T47D (cell line): ENCODE results near the gene SIRT7.

Source experiments
- DNase-seq, 2 experiments: peaks; one replicate each; pipeline versions ENCODE4 v3.0.0 to v3.0.0-alpha.2; 2011 to 2012; ENCODE audit warnings: low read depth in 1 of 2, low spot score in 1 of 2
- JUND ChIP-seq: IDR thresholded peaks from 2 replicates; pipeline ENCODE4 v1.6.1; 2012; ENCODE audit warnings: low read depth
- in situ Hi-C: cut with HindIII; loops from 2 replicates; pipeline ENCODE4 v1.10.0; 2016; ENCODE audit warnings: low sequenced_read_pairs, low pct_unique_long_range_greater_than_20kb

The SIRT7 gene

GRCh38 chr17:81951785-81952684, 34.1 kb upstream of the SIRT7 start:
- no peak for TF ChIP-seq JUND
- DNase-seq, result no peak
- in situ Hi-C loops, result no loop called here

DNA sequence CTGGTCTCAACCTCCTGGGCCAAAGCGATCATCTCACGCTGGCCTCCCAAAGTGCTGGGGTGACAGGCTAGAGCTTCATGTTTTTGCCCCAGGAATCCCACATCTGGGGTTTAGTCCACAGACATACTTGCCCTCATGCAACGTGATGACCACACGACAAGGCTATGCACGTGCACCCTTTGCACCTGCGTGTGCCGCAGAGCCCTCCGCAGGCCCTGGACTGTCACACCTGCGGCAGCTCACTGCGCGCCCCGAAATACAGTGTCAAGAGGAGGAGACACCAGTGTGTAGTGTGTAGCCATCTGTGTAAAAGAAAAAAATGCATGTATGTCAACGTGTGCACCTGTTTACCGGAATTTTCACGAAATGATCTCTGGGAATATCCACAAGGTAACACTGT, 32.5 kb upstream of the SIRT7 start:
- in situ Hi-C loops, result no loop called here
- DNase-seq, result no peak
- TF ChIP-seq JUND, result no peak

DNA sequence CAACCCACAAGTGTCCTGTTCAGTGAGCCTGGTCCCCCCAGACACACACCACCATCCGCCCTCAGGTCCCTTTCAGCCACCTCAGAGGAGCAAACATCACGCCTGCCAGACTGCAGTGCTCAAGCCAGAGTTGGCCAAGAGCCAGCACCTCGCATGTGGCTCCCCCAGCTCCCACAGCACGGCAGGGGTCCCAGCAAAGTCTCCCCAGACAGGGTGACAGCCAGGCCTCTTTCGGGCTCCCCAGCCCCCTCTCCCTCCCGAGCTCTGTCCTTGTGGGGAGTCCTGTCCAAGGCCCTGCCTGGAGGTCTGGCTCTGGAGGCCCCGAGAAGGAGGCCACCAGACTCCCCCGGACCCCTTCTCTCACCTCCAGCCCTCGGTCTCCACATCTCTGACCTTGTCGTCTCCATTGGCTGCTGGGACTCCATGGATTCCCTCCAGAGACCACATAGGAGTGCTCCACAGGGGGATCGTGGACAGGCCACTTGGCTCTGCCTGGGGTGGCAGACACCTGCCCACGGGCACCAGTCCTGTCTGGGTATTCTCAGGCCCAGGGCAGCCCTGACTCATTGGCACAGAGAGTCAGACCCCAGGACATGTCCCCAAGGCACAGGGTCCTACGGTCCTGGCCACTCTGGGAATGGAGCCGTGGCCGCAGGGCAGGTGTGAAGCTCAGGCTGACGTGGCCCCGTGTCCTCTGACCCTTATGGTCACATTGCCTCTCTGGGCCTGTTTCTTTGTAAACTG, 30.8 kb upstream of the SIRT7 start:
- in situ Hi-C loops, result no loop called here
- DNase-seq, result no peak
- TF ChIP-seq JUND, result no peak

- no peak for TF ChIP-seq JUND
- in situ Hi-C loops, result no loop called here
- DNase-seq, result no peak
Measured at GRCh38 chr17:81947189-81947588, 29.2 kb upstream of the SIRT7 start, which contains the start of gene MYADML2. TSS of gene MYADML2 (minus strand) at chr17:81947233. CDS start at chr17:81941741, 5,492 bp downstream.

DNA sequence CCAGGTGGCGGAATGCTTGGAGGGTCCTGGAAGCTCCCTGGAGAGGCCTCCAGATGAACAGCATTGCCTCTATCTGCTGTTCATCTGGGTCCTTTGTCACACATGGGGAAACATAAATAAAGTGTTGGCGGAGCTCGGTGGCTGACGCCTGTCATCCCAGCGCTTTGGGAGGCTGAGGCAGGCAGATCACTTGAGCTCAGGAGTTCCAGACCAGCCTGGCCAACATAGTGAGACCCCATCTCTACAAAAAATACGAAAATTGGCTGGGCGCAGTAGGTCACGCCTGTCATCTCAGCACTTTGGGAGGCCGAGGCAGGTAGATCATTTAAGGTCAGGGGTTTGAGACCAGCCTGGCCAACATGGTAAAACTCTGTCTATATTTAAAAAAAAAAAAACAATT, 26.9 kb upstream of the SIRT7 start:
- no peak for DNase-seq
- in situ Hi-C loops, result no loop called here
- TF ChIP-seq JUND, result no peak

DNA sequence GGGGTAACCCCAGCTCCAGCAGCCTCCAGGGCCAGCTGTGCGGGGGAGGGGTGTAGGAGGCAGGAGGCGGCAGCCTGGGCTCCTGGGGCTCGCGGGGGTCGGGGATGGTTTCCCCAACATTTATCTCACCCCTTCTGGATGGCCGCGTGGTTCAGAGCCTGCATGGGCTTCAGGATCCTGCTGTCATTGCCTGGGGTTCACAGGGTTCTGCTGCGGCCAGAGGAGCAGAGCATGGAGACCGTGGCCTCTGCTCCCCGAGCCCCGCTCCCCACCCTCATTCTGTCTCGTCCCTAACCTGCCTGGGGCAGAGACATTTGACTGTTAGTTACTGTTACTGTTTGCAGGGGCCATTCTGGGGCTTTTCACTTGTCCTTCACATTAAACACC, 24.2 kb upstream of the SIRT7 start:
- in situ Hi-C loops, result no loop called here
- TF ChIP-seq JUND, result no peak
- DNase-seq, result no peak

DNA sequence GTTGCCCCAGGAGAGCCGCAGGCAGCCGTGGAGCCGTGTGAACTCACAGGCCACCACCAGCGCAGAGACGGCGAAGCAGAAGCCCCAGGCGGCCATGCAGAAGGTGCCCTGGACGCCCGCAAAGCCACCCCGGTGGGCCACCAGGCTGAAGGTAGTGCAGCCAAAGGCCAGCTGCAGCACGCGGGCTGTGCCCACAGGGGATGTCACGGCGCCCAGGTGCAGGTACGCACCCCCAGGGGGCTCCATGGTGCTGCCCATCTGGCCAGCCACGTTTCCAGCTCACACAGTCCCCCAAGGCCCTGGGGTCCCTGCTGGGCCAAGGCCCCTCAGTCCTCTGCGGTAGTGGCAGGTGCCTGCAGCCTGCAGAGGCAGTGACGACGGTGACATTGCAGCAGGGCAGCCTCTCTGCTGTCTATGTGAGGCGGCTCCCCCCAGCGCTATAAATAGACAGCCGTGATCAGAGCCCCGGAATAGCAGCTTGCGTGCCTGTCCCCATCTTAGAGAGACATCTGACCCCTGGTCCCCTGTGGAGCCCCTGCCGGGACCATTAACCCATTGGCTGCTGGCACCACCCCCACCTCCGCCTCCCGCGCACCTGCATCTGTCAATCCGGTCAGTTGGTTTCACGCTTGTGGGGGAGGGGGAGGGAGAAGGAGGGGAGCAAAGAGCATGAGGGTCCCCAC, 23.6 kb upstream of the SIRT7 start:
- in situ Hi-C loops, result no loop called here
- DNase-seq, result no peak
- TF ChIP-seq JUND, result no peak

GRCh38 chr17:81940538-81941483, 22.8 kb upstream of the SIRT7 start:
- DNase-seq, result no peak
- in situ Hi-C loops, result no loop called here
- no peak for TF ChIP-seq JUND

DNA sequence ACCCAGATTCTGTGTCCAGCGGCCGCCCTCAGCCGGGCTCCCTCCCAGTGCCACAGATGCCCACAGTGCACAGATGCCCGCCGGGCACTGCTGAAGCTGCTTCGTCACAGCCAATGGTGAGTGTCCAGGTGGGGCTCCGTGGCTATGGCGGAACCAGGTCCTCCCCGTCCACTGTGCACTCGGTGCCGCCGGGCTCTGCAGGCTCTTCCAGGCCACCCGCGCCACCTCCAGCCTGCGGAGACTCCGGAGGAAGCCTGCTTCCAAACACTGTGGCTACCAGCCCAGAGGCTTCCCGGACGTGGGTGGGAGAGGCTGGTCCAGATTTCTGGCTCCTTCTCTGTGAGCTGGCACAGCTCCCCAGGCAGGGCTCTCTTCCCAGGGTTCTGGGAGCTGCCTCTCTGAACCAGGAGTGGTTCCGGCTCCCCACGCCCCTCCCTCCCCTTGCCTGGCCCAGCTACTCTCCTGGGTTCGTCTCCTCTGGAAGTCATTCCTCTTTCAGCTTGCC, 22.0 kb upstream of the SIRT7 start:
- no peak for DNase-seq
- in situ Hi-C loops, result no loop called here
- no peak for TF ChIP-seq JUND

DNA sequence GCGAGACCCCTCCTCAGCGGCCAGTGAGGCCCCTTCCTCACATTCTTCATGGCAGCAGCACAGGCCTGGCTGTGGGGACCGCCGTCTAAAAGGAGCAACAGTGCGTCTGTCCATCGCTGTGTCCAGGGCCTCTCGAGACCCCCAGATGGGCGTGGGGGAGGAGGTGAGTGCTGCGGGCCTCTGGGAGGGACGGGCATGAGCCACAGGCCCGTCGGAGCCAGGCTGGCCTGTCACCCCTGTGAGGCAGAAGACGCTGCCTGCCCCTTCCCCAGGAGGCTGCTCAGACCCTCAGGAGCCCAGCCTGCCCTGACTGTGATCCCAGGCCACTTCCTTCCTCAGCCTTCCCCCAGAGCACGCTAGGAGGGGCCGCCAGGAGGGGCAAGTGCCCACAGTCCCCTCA, 21.2 kb upstream of the SIRT7 start:
- in situ Hi-C loops, result no loop called here
- TF ChIP-seq JUND, result no peak

GRCh38 chr17:81935709-81936084, 17.7 kb upstream of the SIRT7 start:
- DNase-seq, result no peak
- in situ Hi-C loops, result no loop called here
- TF ChIP-seq JUND, result no peak

More for the DNA sequence above, 21.2 kb upstream of the SIRT7 start:
- DNase-seq, result no peak
